GM12878 (cell line): ENCODE data around the gene BRF1. TPM values are rescaled to one million over a fixed set of nuclear protein-coding genes. Genes with fewer than 3 reads are reported as not detected.

ENCODE experiments used
- ATAC-seq: fragments of 200-7000 bp; cut with Tn5 transposase; 3 replicates; pipeline ENCODE4 v1.9.1; 2020; ENCODE audit warnings: mild to moderate bottlenecking, moderate library complexity
- BruUV-seq: library from RNA; stranded (reverse); fragments of 400-500 nt; replicated peaks from 2 replicates; lab custom pipeline; 2021; lab: Mats Ljungman, UMichigan
- CTCF ChIA-PET: fragments of 300-600 bp; sonication (Branson Sonifier 250); formaldehyde crosslinking; extraction: SDS; loops from one replicate; lab custom pipeline; 2021; ENCODE audit warnings: inconsistent platforms; lab: Yijun Ruan, JAX
- POLR2A ChIA-PET: fragments of 350-600 bp; formaldehyde crosslinking; extraction: SDS; loops from one replicate; lab custom pipeline; 2021; ENCODE audit warnings: inconsistent platforms; lab: Charles Lee
- RAD21 ChIA-PET: fragments of 300-600 bp; sonication (Branson Sonifier 250); formaldehyde crosslinking; loops from one replicate; lab custom pipeline; 2023; ENCODE audit warnings: antibody characterized with exemption; ENCODE audit not compliant: unreplicated experiment; lab: Charles Lee
- SMC1A ChIA-PET: fragments of 300-600 bp; sonication (Branson Sonifier 250); formaldehyde crosslinking; loops from one replicate; lab custom pipeline; 2023; ENCODE audit not compliant: unreplicated experiment, uncharacterized antibody; lab: Charles Lee
- DNase-seq: peaks from one replicate; pipeline ENCODE4 v3.0.0-alpha.2; 2011; ENCODE audit warnings: low read depth, low spot score
- FAIRE-seq: peaks from 3 replicates; lab custom pipeline; 2011; peaks lifted over from hg19 to GRCh38; lab: Jason Lieb, UNC
- H2AFZ ChIP-seq: 2 replicates; pipeline ENCODE4 v1.6.0; 2011; ENCODE audit warnings: low read depth, low read length, control low read depth; ENCODE audit not compliant: control insufficient read depth
- H3K27ac ChIP-seq: 2 replicates; pipeline ENCODE4 v1.5.1; 2011; ENCODE audit warnings: control low read depth; ENCODE audit not compliant: control insufficient read depth, insufficient read depth
- H3K27me3 ChIP-seq, 2 experiments: replicated peaks in 1 of 2; 2 replicates each; pipeline versions ENCODE4 v1.6.0 to v1.6.1; 2011; ENCODE audit warnings: low read length in 1 of 2; ENCODE audit not compliant: control insufficient read depth in 2 of 2, insufficient read depth in 2 of 2
- H3K36me3 ChIP-seq, 2 experiments: 2 replicates each; pipeline ENCODE4 v1.5.1; 2011; ENCODE audit warnings: low read length in 1 of 2; ENCODE audit not compliant: control insufficient read depth in 2 of 2, insufficient read depth in 2 of 2
- H3K4me1 ChIP-seq: 2 replicates; pipeline ENCODE4 v1.6.1; 2011; ENCODE audit warnings: mild to moderate bottlenecking, low read length, moderate library complexity, mixed read lengths; ENCODE audit not compliant: control insufficient read depth, insufficient read depth
- H3K4me2 ChIP-seq: 2 replicates; pipeline ENCODE4 v1.6.0; 2011; ENCODE audit warnings: control low read depth; ENCODE audit not compliant: control insufficient read depth, insufficient read depth
- H3K4me3 ChIP-seq: fragments of 200-600 bp; sonication (generic); 2 replicates; pipeline ENCODE4 v1.5.1; 2016
- H3K79me2 ChIP-seq: 2 replicates; pipeline ENCODE4 v1.6.0; 2011; ENCODE audit warnings: low read length; ENCODE audit not compliant: control insufficient read depth, insufficient read depth
- H3K9ac ChIP-seq: 2 replicates; pipeline ENCODE4 v1.8.0; 2011; ENCODE audit warnings: low read length, control low read depth, mixed read lengths; ENCODE audit not compliant: control insufficient read depth, insufficient read depth
- H3K9me3 ChIP-seq: replicated peaks from 3 replicates; pipeline ENCODE4 v1.5.1; 2011; ENCODE audit warnings: mild to moderate bottlenecking, low read length; ENCODE audit not compliant: control insufficient read depth, insufficient read depth
- H4K20me1 ChIP-seq: 2 replicates; pipeline ENCODE4 v1.6.0; 2011; ENCODE audit not compliant: control insufficient read depth, insufficient read depth
- ATF7 ChIP-seq: fragments of 450-650 bp; IDR thresholded peaks from 2 replicates; pipeline ENCODE4 v1.6.1; 2016; ENCODE audit warnings: low read depth, mild to moderate bottlenecking
- BCL3 ChIP-seq: IDR thresholded peaks from 2 replicates; pipeline ENCODE4 v1.6.1; 2011; ENCODE audit warnings: borderline replicate concordance, low read depth, mild to moderate bottlenecking, moderate library complexity, low read length; ENCODE audit not compliant: insufficient read depth, poor library complexity, severe bottlenecking
- CUX1 ChIP-seq: IDR thresholded peaks from 2 replicates; pipeline ENCODE4 v1.6.1; 2012; ENCODE audit warnings: improper control_type of control experiment, low read depth, low read length; ENCODE audit not compliant: insufficient replicate concordance
- GATAD2B ChIP-seq: fragments of 450-650 bp; conservative IDR thresholded peaks from 2 replicates; pipeline ENCODE4 v1.6.1; 2017; ENCODE audit warnings: low read depth, mild to moderate bottlenecking, moderate library complexity
- MYB ChIP-seq: fragments of 150-350 bp; IDR thresholded peaks from 2 replicates; pipeline ENCODE4 v1.6.1; 2014; ENCODE audit warnings: mild to moderate bottlenecking, low read depth, low read length, borderline replicate concordance
- NFXL1 ChIP-seq: fragments of 450-650 bp; IDR thresholded peaks from 2 replicates; pipeline ENCODE4 v1.6.1; 2017; ENCODE audit warnings: antibody characterized with exemption, mild to moderate bottlenecking, borderline replicate concordance
- PAX8 ChIP-seq: fragments of 450-650 bp; IDR thresholded peaks from 2 replicates; pipeline ENCODE4 v1.6.1; 2017; ENCODE audit warnings: mild to moderate bottlenecking, moderate library complexity
- STAT1 ChIP-seq: fragments of 450-650 bp; conservative IDR thresholded peaks from 2 replicates; pipeline ENCODE4 v1.6.1; 2014; ENCODE audit warnings: antibody characterized with exemption, mild to moderate bottlenecking
- ZNF24 ChIP-seq: fragments of 450-650 bp; IDR thresholded peaks from 2 replicates; pipeline ENCODE4 v1.6.1; 2017; ENCODE audit warnings: antibody characterized with exemption, mild to moderate bottlenecking
- ZNF592 ChIP-seq: fragments of 450-650 bp; IDR thresholded peaks from 2 replicates; pipeline ENCODE4 v1.6.1; 2017; ENCODE audit warnings: mild to moderate bottlenecking, moderate library complexity
- WGBS: methylation state at CpG from one replicate; pipeline ENCODE4 v1.1.6; 2016; ENCODE audit warnings: low lambda C conversion rate; ENCODE audit not compliant: insufficient replicate concordance, insufficient coverage; ENCODE audit errors: missing lambda C conversion rate; 5-methylcytosine and 5-hydroxymethylcytosine counted together
- in situ Hi-C: fragments of 300-500 bp; cut with MboI; formaldehyde crosslinking; loops from 9 replicates; pipeline ENCODE4 v1.14.3; 2018; ENCODE audit warnings: mixed read lengths
- intact Hi-C: fragments of 100-400 bp; cut with micrococcal nuclease; formaldehyde crosslinking; loops from one replicate; pipeline ENCODE4 v1.14.2; 2022; ENCODE audit not compliant: unreplicated experiment
- polyA plus RNA-seq, 11 experiments: library from polyadenylated mRNA; depleted of rRNA in 4 of 11; unstranded in 6 of 11; stranded (reverse) in 5 of 11; fragments of >200 nt; fragmentation: Nextera tagmentation in 4 of 11; fragmentation: Illumina TruSeq in 1 of 11; extraction: Ambion mirVana in 4 of 11; extraction: Trizol in 1 of 11; gene quantifications; 1 replicate in 1 of 11; 2 replicates in 10 of 11; pipeline versions ENCODE4 v1.2.1 to v1.2.3, GENCODE V29; 2011 to 2016; ENCODE audit warnings: inconsistent platforms in 2 of 11, missing spikeins in 2 of 11, low read depth in 1 of 11
- total RNA-seq, 4 experiments: library from RNA; depleted of rRNA in 3 of 4; stranded (reverse); fragments of >200 nt in 3 of 4; fragmentation: Illumina TruSeq in 1 of 4; extraction: Trizol in 1 of 4; gene quantifications; 2 replicates each; pipeline versions ENCODE4 v1.2.1 to v1.2.3, GENCODE V29; 2013 to 2021

Gene BRF1
- total and polyA plus RNA-seq, 10 of the 15 experiments (the other 5 are each of a cell fraction or from before 2014, with no cell fraction given) = 0.21 to 33.5 (median 10.7) TPM

- TF ChIP-seq ZNF592 (no peak), PAX8 (no peak), STAT1 (no peak)
These were observed 89.6 kb downstream of the BRF1 start (continued) for GRCh38 chr14:105211086-105211757.

GRCh38 chr14:105210266-105211025, 90.4 kb downstream of the BRF1 start:
- FAIRE-seq = no peak
- Histone ChIP-seq H3K4me1 (no peaks in the 10 kb centered on the region), H4K20me1 (no peaks in the 10 kb centered on the region), H3K79me2 (no peaks in the 10 kb centered on the region), H3K27me3 (no peaks in the 10 kb centered on the region), H3K36me3 (peaks cover 0 to 9% of the 10 kb centered on the region in 2 experiments; a peak in 2 of 4 replicates), H3K9ac (no peak overlapping the region), H3K4me3 (no peak overlapping the region), H2AFZ (no peak overlapping the region), H3K27ac (no peak overlapping the region), H3K9me3 (no peaks in the 10 kb centered on the region), H3K4me2 (no peak overlapping the region)
- CTCF ChIA-PET = no interaction called here
- RAD21 ChIA-PET = no interaction called here
- in situ Hi-C loops = no loop called here
- POLR2A ChIA-PET = no interaction called here
- TSS peak; percentile 75 for BruUV-seq
- DNase-seq = no peak
- 91% methylated on average over 27 of the region's 30 CpGs for WGBS
- intact Hi-C loops = no loop called here
- SMC1A ChIA-PET = no interaction called here
- ATAC-seq = no peak
- TF ChIP-seq GATAD2B = no peak
- no peak for TF ChIP-seq BCL3
- TF ChIP-seq MYB = no peak
- no peak for TF ChIP-seq CUX1
- no peak for TF ChIP-seq ZNF24
- TF ChIP-seq NFXL1 = no peak
- TF ChIP-seq ATF7 = no peak
